ENCODE results near the gene CEMIP. TPM values are rescaled to one million over a fixed set of nuclear protein-coding genes. Genes with fewer than 3 reads are reported as not detected.

The CEMIP gene
- total RNA-seq, 6 experiments from 2014 or later: 0.64 to 0.74 TPM; not detected in 4

DNA sequence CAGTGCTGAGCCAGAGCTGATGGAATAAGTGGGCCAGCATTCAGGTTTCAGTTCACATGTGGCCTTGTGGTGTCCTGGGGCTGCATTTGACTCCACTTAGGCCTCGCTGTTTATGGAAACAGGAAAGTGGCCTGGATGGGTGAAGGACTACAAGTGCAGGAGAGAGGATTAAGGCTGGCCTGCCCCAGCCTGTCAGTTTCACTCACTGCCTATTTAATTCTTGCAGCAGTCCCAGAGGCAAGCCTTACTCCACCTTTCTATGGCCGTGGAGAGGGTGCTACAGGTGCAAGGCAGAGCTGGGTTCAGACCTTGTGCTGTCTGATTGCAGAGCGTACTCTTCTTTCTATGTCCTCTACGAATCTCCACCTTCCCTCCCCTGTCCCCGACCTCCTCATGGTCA lies 46.4 kb upstream of the CEMIP start:
- Histone ChIP-seq H3K27ac (no peak overlapping the region), H3K9me3 (no peaks in the 10 kb centered on the region), H3K27me3 (no peaks in the 10 kb centered on the region), H3K4me3 (no peak overlapping the region), H3K4me1 (no peaks in the 10 kb centered on the region), H3K36me3 (no peaks in the 10 kb centered on the region)
- intact Hi-C loops (cut with DNase I): no loop called here
- DNase-seq (no peak), ATAC-seq (no peak)
- TF ChIP-seq, protein P1, sequence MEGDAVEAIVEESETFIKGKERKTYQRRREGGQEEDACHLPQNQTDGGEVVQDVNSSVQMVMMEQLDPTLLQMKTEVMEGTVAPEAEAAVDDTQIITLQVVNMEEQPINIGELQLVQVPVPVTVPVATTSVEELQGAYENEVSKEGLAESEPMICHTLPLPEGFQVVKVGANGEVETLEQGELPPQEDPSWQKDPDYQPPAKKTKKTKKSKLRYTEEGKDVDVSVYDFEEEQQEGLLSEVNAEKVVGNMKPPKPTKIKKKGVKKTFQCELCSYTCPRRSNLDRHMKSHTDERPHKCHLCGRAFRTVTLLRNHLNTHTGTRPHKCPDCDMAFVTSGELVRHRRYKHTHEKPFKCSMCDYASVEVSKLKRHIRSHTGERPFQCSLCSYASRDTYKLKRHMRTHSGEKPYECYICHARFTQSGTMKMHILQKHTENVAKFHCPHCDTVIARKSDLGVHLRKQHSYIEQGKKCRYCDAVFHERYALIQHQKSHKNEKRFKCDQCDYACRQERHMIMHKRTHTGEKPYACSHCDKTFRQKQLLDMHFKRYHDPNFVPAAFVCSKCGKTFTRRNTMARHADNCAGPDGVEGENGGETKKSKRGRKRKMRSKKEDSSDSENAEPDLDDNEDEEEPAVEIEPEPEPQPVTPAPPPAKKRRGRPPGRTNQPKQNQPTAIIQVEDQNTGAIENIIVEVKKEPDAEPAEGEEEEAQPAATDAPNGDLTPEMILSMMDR (IDR thresholded peaks at IDR 0.05): no peak
- no peak for TF ChIP-seq POLR2A (IDR thresholded peaks at IDR 0.05)
- WGBS (ENCODE audit: insufficient coverage, low coverage, low lambda C conversion rate, missing lambda C conversion rate): 96% methylated on average over 4 of the region's 5 CpGs

DNA sequence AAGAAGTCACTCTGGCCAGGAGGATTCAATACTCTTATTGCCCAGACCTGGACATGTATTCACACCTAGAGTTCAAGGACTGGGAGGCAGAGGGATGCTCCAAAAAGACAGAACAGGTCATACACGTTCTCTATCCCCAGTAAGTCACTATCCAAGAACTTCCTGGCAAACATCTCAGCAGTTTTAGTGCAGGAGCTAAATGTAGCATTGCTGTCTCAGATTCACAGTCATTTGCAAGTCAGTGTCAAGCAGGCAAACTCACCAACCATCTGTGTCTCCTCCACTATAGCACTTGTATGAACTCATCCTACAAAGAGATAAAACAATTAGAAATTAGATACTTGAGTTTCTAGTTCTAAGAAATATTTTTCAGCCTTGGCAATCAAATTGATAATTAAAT lies 45.7 kb upstream of the CEMIP start:
- Histone ChIP-seq H3K27me3 (no peaks in the 10 kb centered on the region), H3K27ac (no peak overlapping the region), H3K4me3 (no peak overlapping the region), H3K36me3 (no peaks in the 10 kb centered on the region), H3K9me3 (no peaks in the 10 kb centered on the region), H3K4me1 (no peaks in the 10 kb centered on the region)
- WGBS (ENCODE audit: insufficient coverage, low coverage, low lambda C conversion rate, missing lambda C conversion rate): 33% methylated on average over 1 of the region's 1 CpG
- DNase-seq: no peak
- TF ChIP-seq, protein P1 (IDR thresholded peaks at IDR 0.05): no peak
- no peak for TF ChIP-seq POLR2A (IDR thresholded peaks at IDR 0.05)
- intact Hi-C loops (cut with DNase I): no loop called here
- ATAC-seq: no peak

- H3K27me3 ChIP-seq: no peaks in the 10 kb centered on the region
- 95% methylated on average over 8 of the region's 8 CpGs for WGBS (ENCODE audit: insufficient coverage, low coverage, low lambda C conversion rate, missing lambda C conversion rate)
- no peaks in the 10 kb centered on the region for H3K4me1 ChIP-seq
- intact Hi-C loops (cut with DNase I): no loop called here
- no peak for ATAC-seq
- DNase-seq: no peak
- no peaks in the 10 kb centered on the region for H3K36me3 ChIP-seq
- no peaks in the 10 kb centered on the region for H3K9me3 ChIP-seq
- no peak overlapping the region for H3K4me3 ChIP-seq
- H3K27ac ChIP-seq: no peak overlapping the region
- TF ChIP-seq, protein P1 (IDR thresholded peaks at IDR 0.05): no peak
- TF ChIP-seq POLR2A (IDR thresholded peaks at IDR 0.05): no peak
These were observed 43.8 kb upstream of the CEMIP start for GRCh38 chr15:80735344-80735743.

DNA sequence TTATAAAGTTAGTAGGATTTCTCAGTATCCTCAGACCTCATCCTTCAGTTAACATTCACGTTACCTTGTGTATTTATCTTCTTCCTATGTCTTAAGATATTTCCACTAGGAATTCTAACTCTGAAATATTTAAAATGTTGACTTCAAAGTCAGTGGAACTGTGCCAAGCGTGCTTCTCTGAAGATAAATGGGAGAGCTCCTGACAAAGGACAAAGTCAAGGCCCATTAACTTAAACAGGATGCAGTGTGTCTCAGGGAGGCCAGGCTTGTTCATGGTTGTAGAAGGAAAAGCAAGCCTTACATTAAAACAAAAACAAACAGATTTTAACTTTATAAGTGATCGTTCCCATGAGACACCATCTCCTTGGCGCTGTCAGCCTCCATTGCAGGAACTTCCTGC lies 42.6 kb upstream of the CEMIP start:
- 65% methylated on average over 4 of the region's 4 CpGs for WGBS (ENCODE audit: insufficient coverage, low coverage, low lambda C conversion rate, missing lambda C conversion rate)
- H3K27ac ChIP-seq: no peak overlapping the region
- H3K36me3 ChIP-seq: no peaks in the 10 kb centered on the region
- TF ChIP-seq POLR2A (IDR thresholded peaks at IDR 0.05): no peak
- TF ChIP-seq, protein P1 (IDR thresholded peaks at IDR 0.05): no peak
- intact Hi-C loops (cut with DNase I): no loop called here
- H3K9me3 ChIP-seq: no peaks in the 10 kb centered on the region
- H3K4me3 ChIP-seq: no peak overlapping the region
- DNase-seq (no peak), ATAC-seq (peak in 1 of 4 donors; percentile 22)
- H3K27me3 ChIP-seq: no peaks in the 10 kb centered on the region
- no peaks in the 10 kb centered on the region for H3K4me1 ChIP-seq

GRCh38 chr15:80739919-80740318 lies 39.3 kb upstream of the CEMIP start:
- 65% methylated on average over 3 of the region's 3 CpGs for WGBS (ENCODE audit: insufficient coverage, low coverage, low lambda C conversion rate, missing lambda C conversion rate)
- ATAC-seq (no peak), DNase-seq (no peak)
- Histone ChIP-seq H3K4me1 (no peaks in the 10 kb centered on the region), H3K27me3 (no peaks in the 10 kb centered on the region), H3K4me3 (no peak overlapping the region), H3K36me3 (no peaks in the 10 kb centered on the region), H3K9me3 (no peaks in the 10 kb centered on the region), H3K27ac (no peak overlapping the region)
- intact Hi-C loops (cut with DNase I): no loop called here
- TF ChIP-seq, protein P1 (IDR thresholded peaks at IDR 0.05): no peak
- TF ChIP-seq POLR2A (IDR thresholded peaks at IDR 0.05): no peak
